ENCODE data around the gene ALDOB. TPM values are rescaled to one million over a fixed set of nuclear protein-coding genes. Genes with fewer than 3 reads are reported as not detected.

ALDOB gene
- total and polyA plus RNA-seq, 2 of the 8 experiments (the other 6 are each of a cell fraction or from before 2014, with no cell fraction given): not detected

- Histone ChIP-seq H3K4ac (replicated peaks; ENCODE audit: insufficient read length, low read depth, low read length) (no peak overlapping the region), H4K20me1 (replicated peaks in 1 of 2; ENCODE audit: control insufficient read depth in 1 of 2, insufficient read depth in 2 of 2, low read length in 2 of 2) (no peaks in the 10 kb centered on the region), H2BK120ac (replicated peaks; ENCODE audit: low read depth, low read length) (no peak overlapping the region), H4K91ac (replicated peaks; ENCODE audit: insufficient read length, low read length) (no peak overlapping the region), H3K27me3 (replicated peaks in 1 of 4; ENCODE audit: control insufficient read depth in 3 of 4, extremely low read depth in 1 of 4, insufficient read depth in 3 of 4, low read length in 3 of 4) (no peaks in the 10 kb centered on the region), H3K14ac (ENCODE audit: insufficient read length) (no peak overlapping the region), H3K4me3 (ENCODE audit: extremely low read depth in 1 of 4, insufficient read depth in 2 of 4, low read depth in 3 of 4, low read length in 4 of 4) (no peak overlapping the region), H3K36me3 (ENCODE audit: control insufficient read depth in 2 of 4, insufficient read depth in 4 of 4, low read length in 3 of 4) (peaks cover 0 to 4% (median under 1%) of the 10 kb centered on the region in 4 experiments; a peak in 3 of 8 replicates), H4K5ac (ENCODE audit: insufficient read length, low read depth, low read length) (no peak overlapping the region), H3K18ac (ENCODE audit: extremely low read depth, low read length) (no peak overlapping the region), H3K9ac (replicated peaks in 1 of 4; ENCODE audit: extremely low read depth in 1 of 4, low read depth in 3 of 4, low read length in 3 of 4) (no peak overlapping the region), H4K8ac (ENCODE audit: extremely low read depth, insufficient read depth, low read length) (no peak overlapping the region), H2BK15ac (ENCODE audit: low read length) (no peak overlapping the region), H3K9me3 (ENCODE audit: insufficient read depth in 2 of 2, low read depth in 1 of 2, low read length in 1 of 2) (no peaks in the 10 kb centered on the region), H2AK5ac (ENCODE audit: low read depth, low read length) (no peak overlapping the region), H2BK5ac (ENCODE audit: low read depth, low read length) (no peak overlapping the region), H3K23ac (ENCODE audit: insufficient read length) (no peak overlapping the region), H3K27ac (ENCODE audit: low read depth, low read length) (no peak overlapping the region), H2AFZ (ENCODE audit: low read length) (no peak overlapping the region), H3K23me2 (ENCODE audit: low read depth, low read length) (no peaks in the 10 kb centered on the region), H3K79me2 (ENCODE audit: control insufficient read depth in 1 of 2, insufficient read depth in 2 of 2, low read length in 2 of 2) (no peaks in the 10 kb centered on the region), H3K4me1 (replicated peaks in 1 of 4; ENCODE audit: control insufficient read depth in 3 of 4, insufficient read depth in 4 of 4, low read length in 3 of 4) (peaks cover 0 to 6% (median 2%) of the 10 kb centered on the region in 4 experiments; a peak in 5 of 7 replicates), H3K56ac (replicated peaks; ENCODE audit: insufficient read length, low read depth, low read length) (no peak overlapping the region), H2BK20ac (ENCODE audit: low read length) (no peak overlapping the region), H2BK12ac (ENCODE audit: low read depth, low read length) (no peak overlapping the region), H3K4me2 (ENCODE audit: insufficient read depth in 1 of 2, low read depth in 2 of 2, low read length in 2 of 2) (no peak overlapping the region), H3K79me1 (ENCODE audit: low read depth, low read length) (no peaks in the 10 kb centered on the region)
- DNase-seq (ENCODE audit: low read depth in 1 of 2, low spot score in 2 of 2) (no peak), FAIRE-seq (no peak)
- CTCF ChIA-PET (ENCODE audit: partially characterized antibody): interaction anchor here (1.0 to 14.0 kb wide), 5 partner anchors 10 to 99 kb away, joined by 3 to 447 read pairs (median 78); partner anchors contain the start of gene RNF20
- WGBS, 2 experiments (ENCODE audit: extremely low coverage in 1 of 2, insufficient coverage in 1 of 2, insufficient read length in 1 of 2, insufficient replicate concordance in 2 of 2, low coverage in 1 of 2, low lambda C conversion rate in 2 of 2, missing lambda C conversion rate in 1 of 2): 97% methylated on average over 2 of the region's 2 CpGs; no CpG with 5 or more reads in 1 of the 2 experiments
- POLR2A ChIA-PET (ENCODE audit: partially characterized antibody): interaction anchor here (1.5 to 3.8 kb wide), 3 partner anchors 8 to 16 kb away, joined by 3 to 21 read pairs (median 7); a partner anchor contains a TSS
- no peak for TF ChIP-seq EP300 (IDR thresholded peaks at IDR 0.05; ENCODE audit: borderline replicate concordance in 1 of 2, low read depth in 2 of 2, low read length in 2 of 2)
- no peak for TF ChIP-seq USF2 (IDR thresholded peaks at IDR 0.05; ENCODE audit: low read length)
- TF ChIP-seq RAD21 (IDR thresholded peaks at IDR 0.05 in 1 of 2, conservative IDR thresholded peaks at IDR 0.05 in 1 of 2; ENCODE audit: low read depth in 2 of 2, low read length in 2 of 2): no peak
- TF ChIP-seq POU5F1 (IDR thresholded peaks at IDR 0.05; ENCODE audit: low read depth, low read length): no peak
- no peak for TF ChIP-seq ZNF274 (IDR thresholded peaks at IDR 0.05; ENCODE audit: borderline replicate concordance, extremely low read depth, low read length)
These were observed 33.5 kb upstream of the ALDOB start for GRCh38 chr9:101469026-101469425.
